HG02798 (cell line): ENCODE data around the gene CFAP299.
"Not testable (repeated sequence)": the region's sequence is repeated elsewhere in the genome, so short reads cannot be mapped to it uniquely, and the experiment has no call there.

Experiments
- ATAC-seq: cut with Tn5 transposase; IDR thresholded peaks from one replicate; pipeline ENCODE4 v1.9.1; 2021; ENCODE audit warnings: mild to moderate bottlenecking; ENCODE audit not compliant: unreplicated experiment, poor library complexity

Gene CFAP299

GRCh38 chr4:80578001-80578400 is 242.5 kb downstream of the CFAP299 start:
- ATAC-seq = no peak

GRCh38 chr4:80585542-80585941 is 250.0 kb downstream of the CFAP299 start:
- no peak for ATAC-seq

- ATAC-seq = no peak
Measured at GRCh38 chr4:80586716-80587115, 251.2 kb downstream of the CFAP299 start.

- no peak for ATAC-seq
Measured at GRCh38 chr4:80587871-80588385, 252.4 kb downstream of the CFAP299 start.

- peak; percentile 89 for ATAC-seq
Measured at GRCh38 chr4:80592950-80593349, 257.4 kb downstream of the CFAP299 start.

GRCh38 chr4:80594701-80595100 is 259.2 kb downstream of the CFAP299 start:
- ATAC-seq = no peak

- ATAC-seq = no peak
Measured at GRCh38 chr4:80608281-80608980, 272.9 kb downstream of the CFAP299 start.

GRCh38 chr4:80610199-80610598 is 274.7 kb downstream of the CFAP299 start:
- ATAC-seq = peak; percentile 31

GRCh38 chr4:80610845-80611677 is 275.5 kb downstream of the CFAP299 start:
- ATAC-seq = peak; percentile 86

- ATAC-seq = peak; percentile 7
Measured at GRCh38 chr4:80611678-80611979, 276.1 kb downstream of the CFAP299 start.

- no peak for ATAC-seq
Measured at GRCh38 chr4:80613470-80613869, 277.9 kb downstream of the CFAP299 start.

GRCh38 chr4:80614319-80614718 is 278.8 kb downstream of the CFAP299 start:
- no peak for ATAC-seq

- no peak for ATAC-seq
Measured at GRCh38 chr4:80615099-80615498, 279.6 kb downstream of the CFAP299 start.

GRCh38 chr4:80619070-80619674 is 283.6 kb downstream of the CFAP299 start:
- ATAC-seq = no peak

- no peak for ATAC-seq
Measured at GRCh38 chr4:80631861-80632260, 296.3 kb downstream of the CFAP299 start.

GRCh38 chr4:80637190-80637589 is 301.7 kb downstream of the CFAP299 start:
- ATAC-seq = no peak

- ATAC-seq = no peak
Measured at GRCh38 chr4:80646061-80646460, 310.5 kb downstream of the CFAP299 start.

- ATAC-seq = no peak
Measured at GRCh38 chr4:80655662-80656061, 320.1 kb downstream of the CFAP299 start.

- not testable (repeated sequence) for ATAC-seq
Measured at GRCh38 chr4:80670118-80670517, 334.6 kb downstream of the CFAP299 start.

GRCh38 chr4:80678413-80678812 is 342.9 kb downstream of the CFAP299 start:
- ATAC-seq = no peak

- ATAC-seq = no peak
Measured at GRCh38 chr4:80680934-80681333, 345.4 kb downstream of the CFAP299 start.
